GM19328 (cell line): ENCODE measurements around the gene ADM2.
"Not testable (repeated sequence)": the region's sequence is repeated elsewhere in the genome, so short reads cannot be mapped to it uniquely, and the experiment has no call there.

Experiments
- ATAC-seq: cut with Tn5 transposase; IDR thresholded peaks from one replicate; pipeline ENCODE4 v1.9.1; 2021; ENCODE audit warnings: mild to moderate bottlenecking, moderate library complexity; ENCODE audit not compliant: unreplicated experiment

Gene ADM2

GRCh38 chr22:50481440-50482106, at the start of gene ADM2:
Gene ADM2 (plus strand): TSS chr22:50481543. CDS start chr22:50481848, 305 bp downstream.
- no peak for ATAC-seq

GRCh38 chr22:50432131-50432876, 49.0 kb upstream of the ADM2 start:
- ATAC-seq, result no peak

GRCh38 chr22:50432877-50433510, 48.3 kb upstream of the ADM2 start:
- not testable (repeated sequence) for ATAC-seq

- no peak for ATAC-seq
These were observed 46.5 kb upstream of the ADM2 start for GRCh38 chr22:50434849-50435248.

- ATAC-seq, result no peak
These were observed 45.9 kb upstream of the ADM2 start for GRCh38 chr22:50435291-50436014.

GRCh38 chr22:50436015-50436830, 45.1 kb upstream of the ADM2 start:
- ATAC-seq, result no peak

- ATAC-seq, result no peak
These were observed 44.5 kb upstream of the ADM2 start for GRCh38 chr22:50436841-50437341.

- ATAC-seq, result no peak
These were observed 43.6 kb upstream of the ADM2 start for GRCh38 chr22:50437511-50438304.

GRCh38 chr22:50438305-50439275, 42.8 kb upstream of the ADM2 start:
- no peak for ATAC-seq

- ATAC-seq, result no peak
These were observed 42.0 kb upstream of the ADM2 start for GRCh38 chr22:50439314-50439870.

- ATAC-seq, result no peak
These were observed 41.4 kb upstream of the ADM2 start for GRCh38 chr22:50439871-50440331.

GRCh38 chr22:50440544-50441249, 40.6 kb upstream of the ADM2 start:
- no peak for ATAC-seq

- no peak for ATAC-seq
These were observed 39.8 kb upstream of the ADM2 start for GRCh38 chr22:50441428-50441993.

GRCh38 chr22:50443197-50443596, 38.1 kb upstream of the ADM2 start:
- no peak for ATAC-seq

GRCh38 chr22:50443801-50444625, 37.3 kb upstream of the ADM2 start:
- no peak for ATAC-seq

- ATAC-seq, result no peak
These were observed 36.7 kb upstream of the ADM2 start for GRCh38 chr22:50444663-50445062.
